ENCODE measurements around the gene SPEF2. TPM values are rescaled to one million over a fixed set of nuclear protein-coding genes. Genes with fewer than 3 reads are reported as not detected.

Gene SPEF2
- total RNA-seq, 1 experiment from 2014 or later = 10.6 TPM

DNA sequence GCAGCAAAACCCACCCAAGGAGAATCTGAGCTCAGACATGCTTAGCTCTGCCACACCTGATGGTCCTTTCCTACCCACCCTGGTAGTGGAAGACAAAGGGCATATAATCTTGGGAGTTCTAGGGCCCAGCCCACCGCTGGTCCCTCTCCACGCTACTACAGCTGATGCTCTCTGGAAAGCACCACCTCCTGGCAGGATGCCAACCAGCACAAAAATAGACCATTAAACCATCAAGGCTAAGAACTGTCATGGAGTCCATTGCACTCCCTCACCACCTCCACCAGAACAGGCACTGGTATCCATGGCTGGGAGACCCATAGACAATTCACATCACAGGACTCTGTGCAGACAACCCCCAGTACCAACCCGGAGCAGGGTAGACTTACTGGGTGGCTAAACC, 128.0 kb downstream of the SPEF2 start:
- Histone ChIP-seq H3K9me3 (ENCODE audit: insufficient read depth, low read depth) (peaks cover 5% of the 10 kb centered on the region; the same call in 1 of the 2 replicates), H4K20me1 (ENCODE audit: insufficient read depth) (no peaks in the 10 kb centered on the region), H3K36me3 (ENCODE audit: low read depth) (no peaks in the 10 kb centered on the region), H3K9me2 (ENCODE audit: insufficient read depth) (no peaks in the 10 kb centered on the region), H3K27ac (no peak overlapping the region), H3K4me1 (replicated peaks; ENCODE audit: insufficient read depth) (no peaks in the 10 kb centered on the region), H3K4me3 (no peak overlapping the region), H3F3A (ENCODE audit: insufficient read depth, low read depth) (no peaks in the 10 kb centered on the region), H3K27me3 (ENCODE audit: insufficient read depth, low read depth) (no peaks in the 10 kb centered on the region), H3K4me2 (no peak overlapping the region), H3K79me2 (ENCODE audit: low read depth) (no peaks in the 10 kb centered on the region), H2AFZ (no peak overlapping the region)
- ChIA-PET POLR2A (ENCODE audit: unreplicated experiment) (no interaction called here), CTCF (no interaction called here)
- TF ChIP-seq, protein P1, sequence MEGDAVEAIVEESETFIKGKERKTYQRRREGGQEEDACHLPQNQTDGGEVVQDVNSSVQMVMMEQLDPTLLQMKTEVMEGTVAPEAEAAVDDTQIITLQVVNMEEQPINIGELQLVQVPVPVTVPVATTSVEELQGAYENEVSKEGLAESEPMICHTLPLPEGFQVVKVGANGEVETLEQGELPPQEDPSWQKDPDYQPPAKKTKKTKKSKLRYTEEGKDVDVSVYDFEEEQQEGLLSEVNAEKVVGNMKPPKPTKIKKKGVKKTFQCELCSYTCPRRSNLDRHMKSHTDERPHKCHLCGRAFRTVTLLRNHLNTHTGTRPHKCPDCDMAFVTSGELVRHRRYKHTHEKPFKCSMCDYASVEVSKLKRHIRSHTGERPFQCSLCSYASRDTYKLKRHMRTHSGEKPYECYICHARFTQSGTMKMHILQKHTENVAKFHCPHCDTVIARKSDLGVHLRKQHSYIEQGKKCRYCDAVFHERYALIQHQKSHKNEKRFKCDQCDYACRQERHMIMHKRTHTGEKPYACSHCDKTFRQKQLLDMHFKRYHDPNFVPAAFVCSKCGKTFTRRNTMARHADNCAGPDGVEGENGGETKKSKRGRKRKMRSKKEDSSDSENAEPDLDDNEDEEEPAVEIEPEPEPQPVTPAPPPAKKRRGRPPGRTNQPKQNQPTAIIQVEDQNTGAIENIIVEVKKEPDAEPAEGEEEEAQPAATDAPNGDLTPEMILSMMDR (conservative IDR thresholded peaks at IDR 0.05) = no peak
- TF ChIP-seq EZH2 (IDR thresholded peaks at IDR 0.05; ENCODE audit: low read depth) = no peak
- no peak for DNase-seq
- no TSS peak for BruUV-seq (replicated peaks)
- intact Hi-C loops (cut with micrococcal nuclease; ENCODE audit: unreplicated experiment) = no loop called here

DNA sequence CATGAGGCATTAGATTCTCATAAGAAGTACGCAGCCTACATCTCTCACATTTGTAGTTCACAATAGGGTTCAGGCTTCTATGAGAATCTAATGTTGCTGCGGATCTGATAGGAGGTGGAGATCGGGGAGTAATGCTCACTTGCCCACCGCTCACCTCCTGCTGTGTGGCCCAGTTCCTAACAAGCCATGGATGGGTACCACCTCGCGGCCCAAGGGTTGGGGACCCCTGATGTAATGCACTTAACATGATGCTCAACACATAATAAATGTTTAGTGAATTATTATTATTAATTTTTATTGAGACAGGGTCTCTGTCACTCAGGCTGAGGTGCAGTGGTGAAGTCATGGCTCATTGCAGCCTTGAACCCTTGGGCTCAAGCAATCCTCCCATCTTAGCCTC, 134.3 kb downstream of the SPEF2 start:
- ChIA-PET POLR2A (ENCODE audit: unreplicated experiment) (no interaction called here), CTCF (no interaction called here)
- no TSS peak for BruUV-seq (replicated peaks)
- no peak overlapping the region for H2AFZ ChIP-seq
- no peak for DNase-seq
- H4K20me1 ChIP-seq (ENCODE audit: insufficient read depth) = no peaks in the 10 kb centered on the region
- no peaks in the 10 kb centered on the region for H3F3A ChIP-seq (ENCODE audit: insufficient read depth, low read depth)
- H3K36me3 ChIP-seq (ENCODE audit: low read depth) = no peaks in the 10 kb centered on the region
- no peak overlapping the region for H3K27ac ChIP-seq
- TF ChIP-seq EZH2 (IDR thresholded peaks at IDR 0.05; ENCODE audit: low read depth) = no peak
- TF ChIP-seq, protein P1 (conservative IDR thresholded peaks at IDR 0.05) = no peak
- H3K9me3 ChIP-seq (ENCODE audit: insufficient read depth, low read depth) = peaks cover 5% of the 10 kb centered on the region; the same call in 1 of the 2 replicates
- no peaks in the 10 kb centered on the region for H3K27me3 ChIP-seq (ENCODE audit: insufficient read depth, low read depth)
- H3K79me2 ChIP-seq (ENCODE audit: low read depth) = no peaks in the 10 kb centered on the region
- no peak overlapping the region for H3K4me3 ChIP-seq
- H3K4me1 ChIP-seq (replicated peaks; ENCODE audit: insufficient read depth) = no peaks in the 10 kb centered on the region
- intact Hi-C loops (cut with micrococcal nuclease; ENCODE audit: unreplicated experiment) = no loop called here
- H3K9me2 ChIP-seq (ENCODE audit: insufficient read depth) = no peaks in the 10 kb centered on the region
- H3K4me2 ChIP-seq = no peak overlapping the region

DNA sequence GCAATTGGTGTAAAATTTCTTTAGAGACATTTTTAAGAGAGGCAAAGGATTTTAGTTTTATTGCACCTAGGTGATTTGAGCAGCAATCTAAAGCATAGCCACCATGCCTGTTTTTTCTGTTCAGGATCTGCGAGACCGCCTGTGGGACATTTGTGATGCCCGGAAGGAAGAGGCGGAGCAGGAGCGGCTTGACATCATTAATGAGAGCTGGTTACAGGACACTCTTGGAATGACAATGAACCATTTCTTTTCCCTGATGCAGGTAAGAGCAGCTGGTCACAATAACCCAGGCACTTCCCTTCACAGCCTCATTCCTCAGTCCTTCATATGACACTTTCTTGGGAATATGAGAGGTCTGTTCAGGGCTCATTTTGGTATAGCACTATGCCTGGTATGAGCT, 135.8 kb downstream of the SPEF2 start:
- no peaks in the 10 kb centered on the region for H3K27me3 ChIP-seq (ENCODE audit: insufficient read depth, low read depth)
- ChIA-PET CTCF (no interaction called here), POLR2A (ENCODE audit: unreplicated experiment) (no interaction called here)
- H3K4me2 ChIP-seq = no peak overlapping the region
- H3K9me2 ChIP-seq (ENCODE audit: insufficient read depth) = no peaks in the 10 kb centered on the region
- no peak for TF ChIP-seq EZH2 (IDR thresholded peaks at IDR 0.05; ENCODE audit: low read depth)
- TF ChIP-seq, protein P1 (conservative IDR thresholded peaks at IDR 0.05) = no peak
- BruUV-seq (replicated peaks) = no TSS peak
- no peaks in the 10 kb centered on the region for H3K79me2 ChIP-seq (ENCODE audit: low read depth)
- no peaks in the 10 kb centered on the region for H3K36me3 ChIP-seq (ENCODE audit: low read depth)
- H3K27ac ChIP-seq = no peak overlapping the region
- H3K9me3 ChIP-seq (ENCODE audit: insufficient read depth, low read depth) = peaks cover 5% of the 10 kb centered on the region; the same call in 1 of the 2 replicates
- no peaks in the 10 kb centered on the region for H4K20me1 ChIP-seq (ENCODE audit: insufficient read depth)
- H3K4me1 ChIP-seq (replicated peaks; ENCODE audit: insufficient read depth) = no peaks in the 10 kb centered on the region
- no peaks in the 10 kb centered on the region for H3F3A ChIP-seq (ENCODE audit: insufficient read depth, low read depth)
- no peak overlapping the region for H2AFZ ChIP-seq
- intact Hi-C loops (cut with micrococcal nuclease; ENCODE audit: unreplicated experiment) = no loop called here
- DNase-seq = no peak
- H3K4me3 ChIP-seq = no peak overlapping the region
